Panc1 (cell line): ENCODE results near the gene FILIP1L. TPM values are rescaled to one million over a fixed set of nuclear protein-coding genes. Genes with fewer than 3 reads are reported as not detected.

Source experiments
- ATAC-seq: fragments of 200-7000 bp; cut with Tn5 transposase; 2 replicates; pipeline ENCODE4 v1.9.1; 2020; ENCODE audit warnings: mild to moderate bottlenecking, moderate library complexity
- BruUV-seq: library from RNA; stranded (reverse); fragments of 400-500 nt; replicated peaks from 2 replicates; lab custom pipeline; 2021; lab: Mats Ljungman, UMichigan
- CTCF ChIA-PET: fragments of 300-600 bp; sonication (Branson Sonifier 250); formaldehyde crosslinking; loops from one replicate; lab custom pipeline; 2022; ENCODE audit warnings: antibody characterized with exemption; lab: Charles Lee
- POLR2A ChIA-PET: fragments of 300-600 bp; sonication (Branson Sonifier 250); formaldehyde crosslinking; loops from one replicate; lab custom pipeline; 2022; ENCODE audit warnings: antibody characterized with exemption; lab: Charles Lee
- DNase-seq: peaks from one replicate; pipeline ENCODE4 v3.0.0-alpha.2; 2010; ENCODE audit warnings: low read depth, low spot score
- H3K27ac ChIP-seq: 2 replicates; pipeline ENCODE4 v1.5.1; 2011; ENCODE audit warnings: mild to moderate bottlenecking, low read length, inconsistent platforms
- H3K27me3 ChIP-seq: fragments of 200-500 bp; sonication (Bioruptor generic); 2 replicates; pipeline ENCODE4 v1.6.0; 2014; ENCODE audit warnings: low read length, inconsistent platforms; ENCODE audit not compliant: control insufficient read depth, insufficient read depth
- H3K36me3 ChIP-seq: fragments of 200-500 bp; sonication (Bioruptor generic); 2 replicates; pipeline ENCODE4 v1.5.1; 2014; ENCODE audit warnings: inconsistent platforms, mild to moderate bottlenecking, low read length, moderate library complexity; ENCODE audit not compliant: control insufficient read depth, insufficient read depth
- H3K4me1 ChIP-seq: 2 replicates; pipeline ENCODE4 v1.5.1; 2011; ENCODE audit warnings: inconsistent platforms, mild to moderate bottlenecking, low read length, moderate library complexity; ENCODE audit not compliant: control insufficient read depth, insufficient read depth
- H3K4me3 ChIP-seq, 2 experiments: 2 replicates each; pipeline ENCODE4 v1.5.1; 2011 to 2012; ENCODE audit warnings: low read depth in 2 of 2, low read length in 2 of 2, mild to moderate bottlenecking in 2 of 2, inconsistent platforms in 1 of 2, moderate library complexity in 1 of 2
- H3K9me3 ChIP-seq: fragments of 200-500 bp; sonication (Bioruptor generic); 2 replicates; pipeline ENCODE4 v1.5.1; 2014; ENCODE audit warnings: low read depth, mild to moderate bottlenecking, inconsistent platforms, low read length, moderate library complexity; ENCODE audit not compliant: control insufficient read depth, insufficient read depth
- POLR2AphosphoS5 ChIP-seq: IDR thresholded peaks from 2 replicates; pipeline ENCODE4 v1.6.1; 2012; ENCODE audit warnings: mild to moderate bottlenecking, low read depth, low read length, moderate library complexity
- SIN3A ChIP-seq: IDR thresholded peaks from 2 replicates; pipeline ENCODE4 v1.6.1; 2012; ENCODE audit warnings: low read depth, mild to moderate bottlenecking, low read length, moderate library complexity, borderline replicate concordance; ENCODE audit not compliant: insufficient read depth
- TCF7L2 ChIP-seq: IDR thresholded peaks from 2 replicates; pipeline ENCODE4 v1.6.1; 2011; ENCODE audit warnings: mild to moderate bottlenecking, low read depth, low read length, inconsistent platforms
- in situ Hi-C: cut with HindIII; loops from 2 replicates; pipeline ENCODE4 v1.10.0; 2016; ENCODE audit warnings: low sequenced_read_pairs, low pct_unique_long_range_greater_than_20kb
- intact Hi-C: fragments of 100-400 bp; cut with micrococcal nuclease; formaldehyde crosslinking; loops from one replicate; pipeline ENCODE4 v1.10.0; 2022; ENCODE audit not compliant: unreplicated experiment
- total RNA-seq: library from RNA; stranded (reverse); gene quantifications from one replicate; pipeline ENCODE4 v1.2.1, GENCODE V29; 2021; ENCODE audit not compliant: unreplicated experiment
- TF ChIP-seq, protein P1 (sequence below), 2 experiments: IDR thresholded peaks; 2 replicates each; pipeline ENCODE4 v1.6.1; 2011 to 2012; ENCODE audit warnings: low read depth in 2 of 2, control low read depth in 1 of 2, low read length in 1 of 2, mild to moderate bottlenecking in 1 of 2, moderate library complexity in 1 of 2; ENCODE audit not compliant: insufficient read depth in 1 of 2
- TF ChIP-seq, protein P2 (sequence below): fragments of 450-650 bp; IDR thresholded peaks from 2 replicates; pipeline ENCODE4 v1.5.1; 2017; ENCODE audit warnings: mild to moderate bottlenecking

The FILIP1L gene
- total RNA-seq, 1 experiment from 2014 or later = 3.2 TPM

DNA sequence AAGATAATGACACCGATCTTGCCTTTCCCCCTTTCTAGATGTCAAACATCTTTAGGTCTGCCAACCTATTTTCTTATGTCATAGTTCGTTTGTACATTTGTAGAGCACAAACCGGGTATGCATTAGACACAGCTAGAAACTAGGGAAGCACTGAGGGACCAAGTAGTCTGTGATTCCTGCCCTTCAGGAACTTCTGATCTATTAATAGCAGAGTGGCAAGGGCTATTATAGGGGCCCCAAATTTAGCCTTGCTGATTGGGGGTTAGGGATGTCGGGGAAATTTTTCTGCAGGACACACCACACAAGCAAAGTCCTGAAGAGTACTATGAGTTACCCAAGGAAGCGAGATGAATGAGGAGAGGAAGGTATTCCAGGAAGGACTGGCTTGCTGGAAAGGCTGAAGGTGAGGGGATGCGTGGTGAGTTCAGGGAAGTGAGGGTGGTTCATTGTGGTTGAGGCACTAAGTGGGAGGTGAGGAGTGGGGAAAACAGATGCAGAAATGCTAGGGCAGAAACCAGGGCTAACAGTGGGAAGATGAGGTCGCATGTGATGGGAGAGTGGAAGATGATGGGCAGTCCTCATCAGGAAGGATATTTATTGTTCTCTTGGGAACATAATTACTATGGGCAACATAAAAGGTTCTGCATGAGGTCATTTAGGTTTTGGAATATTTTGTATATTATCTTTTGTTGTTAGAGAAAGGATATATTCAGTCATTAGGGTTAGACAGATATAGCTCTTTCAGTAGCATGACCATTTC, 152.4 kb downstream of the FILIP1L start:
- in situ Hi-C loops = no loop called here
- ChIA-PET CTCF (no interaction called here), POLR2A (no interaction called here)
- no peaks in the 10 kb centered on the region for H3K9me3 ChIP-seq
- no peak for ATAC-seq
- H3K27me3 ChIP-seq = no peaks in the 10 kb centered on the region
- no TSS peak for BruUV-seq
- H3K4me3 ChIP-seq = no peak overlapping the region
- TF ChIP-seq SIN3A (no peak), POLR2AphosphoS5 (no peak), TCF7L2 (no peak)
- TF ChIP-seq, protein P1, sequence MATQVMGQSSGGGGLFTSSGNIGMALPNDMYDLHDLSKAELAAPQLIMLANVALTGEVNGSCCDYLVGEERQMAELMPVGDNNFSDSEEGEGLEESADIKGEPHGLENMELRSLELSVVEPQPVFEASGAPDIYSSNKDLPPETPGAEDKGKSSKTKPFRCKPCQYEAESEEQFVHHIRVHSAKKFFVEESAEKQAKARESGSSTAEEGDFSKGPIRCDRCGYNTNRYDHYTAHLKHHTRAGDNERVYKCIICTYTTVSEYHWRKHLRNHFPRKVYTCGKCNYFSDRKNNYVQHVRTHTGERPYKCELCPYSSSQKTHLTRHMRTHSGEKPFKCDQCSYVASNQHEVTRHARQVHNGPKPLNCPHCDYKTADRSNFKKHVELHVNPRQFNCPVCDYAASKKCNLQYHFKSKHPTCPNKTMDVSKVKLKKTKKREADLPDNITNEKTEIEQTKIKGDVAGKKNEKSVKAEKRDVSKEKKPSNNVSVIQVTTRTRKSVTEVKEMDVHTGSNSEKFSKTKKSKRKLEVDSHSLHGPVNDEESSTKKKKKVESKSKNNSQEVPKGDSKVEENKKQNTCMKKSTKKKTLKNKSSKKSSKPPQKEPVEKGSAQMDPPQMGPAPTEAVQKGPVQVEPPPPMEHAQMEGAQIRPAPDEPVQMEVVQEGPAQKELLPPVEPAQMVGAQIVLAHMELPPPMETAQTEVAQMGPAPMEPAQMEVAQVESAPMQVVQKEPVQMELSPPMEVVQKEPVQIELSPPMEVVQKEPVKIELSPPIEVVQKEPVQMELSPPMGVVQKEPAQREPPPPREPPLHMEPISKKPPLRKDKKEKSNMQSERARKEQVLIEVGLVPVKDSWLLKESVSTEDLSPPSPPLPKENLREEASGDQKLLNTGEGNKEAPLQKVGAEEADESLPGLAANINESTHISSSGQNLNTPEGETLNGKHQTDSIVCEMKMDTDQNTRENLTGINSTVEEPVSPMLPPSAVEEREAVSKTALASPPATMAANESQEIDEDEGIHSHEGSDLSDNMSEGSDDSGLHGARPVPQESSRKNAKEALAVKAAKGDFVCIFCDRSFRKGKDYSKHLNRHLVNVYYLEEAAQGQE (IDR thresholded peaks at IDR 0.05; ENCODE audit: insufficient read depth in 1 of 2, low read depth in 2 of 2, low read length in 1 of 2) = no peak
- TF ChIP-seq, protein P2, sequence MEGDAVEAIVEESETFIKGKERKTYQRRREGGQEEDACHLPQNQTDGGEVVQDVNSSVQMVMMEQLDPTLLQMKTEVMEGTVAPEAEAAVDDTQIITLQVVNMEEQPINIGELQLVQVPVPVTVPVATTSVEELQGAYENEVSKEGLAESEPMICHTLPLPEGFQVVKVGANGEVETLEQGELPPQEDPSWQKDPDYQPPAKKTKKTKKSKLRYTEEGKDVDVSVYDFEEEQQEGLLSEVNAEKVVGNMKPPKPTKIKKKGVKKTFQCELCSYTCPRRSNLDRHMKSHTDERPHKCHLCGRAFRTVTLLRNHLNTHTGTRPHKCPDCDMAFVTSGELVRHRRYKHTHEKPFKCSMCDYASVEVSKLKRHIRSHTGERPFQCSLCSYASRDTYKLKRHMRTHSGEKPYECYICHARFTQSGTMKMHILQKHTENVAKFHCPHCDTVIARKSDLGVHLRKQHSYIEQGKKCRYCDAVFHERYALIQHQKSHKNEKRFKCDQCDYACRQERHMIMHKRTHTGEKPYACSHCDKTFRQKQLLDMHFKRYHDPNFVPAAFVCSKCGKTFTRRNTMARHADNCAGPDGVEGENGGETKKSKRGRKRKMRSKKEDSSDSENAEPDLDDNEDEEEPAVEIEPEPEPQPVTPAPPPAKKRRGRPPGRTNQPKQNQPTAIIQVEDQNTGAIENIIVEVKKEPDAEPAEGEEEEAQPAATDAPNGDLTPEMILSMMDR = no peak
- peaks cover 6% of the 10 kb centered on the region; the same call in 1 of the 2 replicates for H3K4me1 ChIP-seq
- H3K36me3 ChIP-seq = no peaks in the 10 kb centered on the region
- intact Hi-C loops = no loop called here
- DNase-seq = no peak
- no peak overlapping the region for H3K27ac ChIP-seq

DNA sequence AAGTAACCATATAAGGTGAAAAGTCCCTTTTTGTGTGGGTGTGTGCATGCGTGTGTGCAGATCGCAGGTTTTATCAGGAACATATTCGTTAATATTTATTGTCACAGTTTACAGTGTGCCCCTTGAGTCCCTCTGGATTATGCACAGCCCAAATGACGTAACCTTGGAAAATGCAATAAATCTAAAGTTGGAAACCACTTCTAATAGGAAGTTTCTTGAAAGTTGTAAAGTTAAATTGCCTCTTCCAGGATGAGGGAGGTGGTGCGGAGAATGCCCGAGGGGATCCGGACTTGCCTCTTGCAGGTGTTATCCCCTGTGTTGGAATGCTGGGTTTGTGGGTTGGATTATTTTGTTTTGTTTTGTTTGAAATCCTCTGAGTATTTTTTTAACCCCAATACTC, 153.4 kb downstream of the FILIP1L start:
- no peaks in the 10 kb centered on the region for H3K9me3 ChIP-seq
- ATAC-seq = no peak
- ChIA-PET POLR2A (interaction anchor here (0.6 kb wide), 2 partner anchors 50 to 58 kb away, joined by 8 read pairs; no protein-coding TSS in a partner anchor), CTCF (no interaction called here)
- H3K4me1 ChIP-seq = peaks cover 6% of the 10 kb centered on the region; the same call in 1 of the 2 replicates
- H3K27me3 ChIP-seq = no peaks in the 10 kb centered on the region
- in situ Hi-C loops (no loop called here), intact Hi-C loops (no loop called here)
- no peak overlapping the region for H3K27ac ChIP-seq
- DNase-seq = no peak
- no peak overlapping the region for H3K4me3 ChIP-seq
- no peak for TF ChIP-seq SIN3A
- TF ChIP-seq, protein P1 (IDR thresholded peaks at IDR 0.05; ENCODE audit: insufficient read depth in 1 of 2, low read depth in 2 of 2, low read length in 1 of 2) = no peak
- H3K36me3 ChIP-seq = no peaks in the 10 kb centered on the region
- BruUV-seq = no TSS peak
